Suppressor macrophage treated with lipopolysaccharide for 4 hours (primary cell): ENCODE data around the gene MYOM1.
A peak's percentile ranks its signal among the peaks of the same experiment; 100 is the strongest.

Experiments
- DNase-seq: peaks from one replicate; pipeline ENCODE4 v3.0.0-alpha.2; 2020

The MYOM1 gene

GRCh38 chr18:3114451-3114850 lies 105.3 kb downstream of the MYOM1 start:
- DNase-seq = no peak

- no peak for DNase-seq
These were observed 105.7 kb downstream of the MYOM1 start for GRCh38 chr18:3114026-3114425.

GRCh38 chr18:3111523-3112240 lies 108.1 kb downstream of the MYOM1 start:
- DNase-seq = no peak

GRCh38 chr18:3110034-3110752 lies 109.6 kb downstream of the MYOM1 start:
- no peak for DNase-seq

- no peak for DNase-seq
These were observed 112.0 kb downstream of the MYOM1 start for GRCh38 chr18:3107740-3108151.

- DNase-seq = peak; percentile 65
These were observed 115.3 kb downstream of the MYOM1 start for GRCh38 chr18:3104190-3105054.

GRCh38 chr18:3103576-3103975 lies 116.2 kb downstream of the MYOM1 start:
- DNase-seq = no peak

GRCh38 chr18:3102983-3103382 lies 116.8 kb downstream of the MYOM1 start:
- DNase-seq = no peak

- DNase-seq = no peak
These were observed 119.2 kb downstream of the MYOM1 start for GRCh38 chr18:3100498-3101132.

- DNase-seq = no peak
These were observed 120.4 kb downstream of the MYOM1 start for GRCh38 chr18:3099327-3099726.

GRCh38 chr18:3097082-3097481 lies 122.7 kb downstream of the MYOM1 start:
- DNase-seq = no peak

- no peak for DNase-seq
These were observed 123.8 kb downstream of the MYOM1 start for GRCh38 chr18:3095921-3096320.

GRCh38 chr18:3094338-3094684 lies 125.5 kb downstream of the MYOM1 start:
- no peak for DNase-seq

- DNase-seq = no peak
These were observed 126.0 kb downstream of the MYOM1 start for GRCh38 chr18:3093624-3094337.

GRCh38 chr18:3092727-3093126 lies 127.0 kb downstream of the MYOM1 start:
- DNase-seq = no peak

- DNase-seq = no peak
These were observed 130.2 kb downstream of the MYOM1 start for GRCh38 chr18:3089579-3089978.

GRCh38 chr18:3088449-3088848 lies 131.3 kb downstream of the MYOM1 start:
- DNase-seq = no peak

GRCh38 chr18:3086871-3087270 lies 132.9 kb downstream of the MYOM1 start:
- DNase-seq = no peak

- DNase-seq = no peak
These were observed 134.2 kb downstream of the MYOM1 start for GRCh38 chr18:3085612-3086011.

- no peak for DNase-seq
These were observed 135.6 kb downstream of the MYOM1 start for GRCh38 chr18:3084206-3084605.

GRCh38 chr18:3083766-3084165 lies 136.0 kb downstream of the MYOM1 start:
- DNase-seq = no peak

GRCh38 chr18:3081584-3081991 lies 138.2 kb downstream of the MYOM1 start:
- DNase-seq = no peak

GRCh38 chr18:3079653-3080052 lies 140.1 kb downstream of the MYOM1 start:
- DNase-seq = no peak
